ENCODE data around the gene RERGL.
"Not testable (repeated sequence)": the region's sequence is repeated elsewhere in the genome, so short reads cannot be mapped to it uniquely, and the experiment has no call there.

Gene RERGL

GRCh38 chr12:18090093-18090492 lies at the start of gene RERGL:
Gene RERGL (minus strand): TSS chr12:18090193. CDS start chr12:18090140, 53 bp downstream.
- no peak for DNase-seq

- no peak for DNase-seq
These were observed 49.3 kb upstream of the RERGL start for GRCh38 chr12:18139254-18139653.

GRCh38 chr12:18135509-18135908 lies 45.5 kb upstream of the RERGL start:
- DNase-seq: no peak

- DNase-seq: no peak
These were observed 45.1 kb upstream of the RERGL start for GRCh38 chr12:18135086-18135485.

- no peak for DNase-seq
These were observed 40.9 kb upstream of the RERGL start for GRCh38 chr12:18130851-18131250.

- no peak for DNase-seq
These were observed 33.7 kb upstream of the RERGL start for GRCh38 chr12:18123707-18124106.

- no peak for DNase-seq
These were observed 30.9 kb upstream of the RERGL start for GRCh38 chr12:18120899-18121298.

GRCh38 chr12:18108611-18109010 lies 18.6 kb upstream of the RERGL start:
- DNase-seq: no peak

- no peak for DNase-seq
These were observed 13.6 kb upstream of the RERGL start for GRCh38 chr12:18103624-18104023.

GRCh38 chr12:18101043-18101442 lies 11.1 kb upstream of the RERGL start:
- no peak for DNase-seq

- no peak for DNase-seq
These were observed 5.9 kb downstream of the RERGL start for GRCh38 chr12:18084080-18084479.

GRCh38 chr12:18079541-18080246 lies 10.3 kb downstream of the RERGL start:
- DNase-seq: no peak

- peak; percentile 0 for DNase-seq
These were observed 16.0 kb downstream of the RERGL start for GRCh38 chr12:18074001-18074400.

GRCh38 chr12:18072723-18073122 lies 17.3 kb downstream of the RERGL start:
- no peak for DNase-seq

GRCh38 chr12:18071336-18071735 lies 18.7 kb downstream of the RERGL start:
- DNase-seq: no peak

- DNase-seq: no peak
These were observed 21.6 kb downstream of the RERGL start for GRCh38 chr12:18068355-18068754.

- no peak for DNase-seq
These were observed 23.3 kb downstream of the RERGL start for GRCh38 chr12:18066666-18067065.

- DNase-seq: not testable (repeated sequence)
These were observed 27.1 kb downstream of the RERGL start for GRCh38 chr12:18062867-18063266.

GRCh38 chr12:18057051-18057450 lies 32.9 kb downstream of the RERGL start:
- no peak for DNase-seq

- no peak for DNase-seq
These were observed 34.9 kb downstream of the RERGL start for GRCh38 chr12:18054925-18055619.

- no peak for DNase-seq
These were observed 44.5 kb downstream of the RERGL start for GRCh38 chr12:18045446-18045992.

- not testable (repeated sequence) for DNase-seq
These were observed 49.8 kb downstream of the RERGL start for GRCh38 chr12:18040060-18040742.

Data from DMS153 (cell line).